Adrenal gland (tissue), 19 donors: ENCODE results near the gene ITPKA. TPM values are rescaled to one million over a fixed set of nuclear protein-coding genes. Genes with fewer than 3 reads are reported as not detected.

Experiments
- DNase-seq, 7 donors: peaks; one replicate each; pipeline ENCODE4 v3.0.0-alpha.2; 2019 to 2020
- H3K27ac ChIP-seq, 5 donors: fragments of 200-600 bp; sonication (generic) in 4 of 5; 1 replicate in 3 of 5; 2 replicates in 2 of 5; pipeline versions ENCODE4 v1.5.1 to v1.8.0; 2016 to 2020; ENCODE audit warnings: mild to moderate bottlenecking in 1 of 5
- H3K27me3 ChIP-seq: fragments of 200-600 bp; 2 replicates; pipeline ENCODE4 v1.8.0; 2021
- H3K36me3 ChIP-seq, 2 donors: fragments of 200-600 bp; replicated peaks in 1 of 2; 1 replicate in 1 of 2; 2 replicates in 1 of 2; pipeline versions ENCODE4 v1.5.1 to v1.8.0; 2018 to 2022
- H3K4me1 ChIP-seq, 2 donors: fragments of 200-600 bp; replicated peaks in 1 of 2; 1 replicate in 1 of 2; 2 replicates in 1 of 2; pipeline versions ENCODE4 v1.5.1 to v1.8.0; 2018 to 2021
- H3K4me3 ChIP-seq, 4 donors: fragments of 200-600 bp; sonication (generic) in 3 of 4; one replicate each; pipeline ENCODE4 v1.5.1; 2016 to 2018
- H3K9me3 ChIP-seq, 3 donors: fragments of 200-600 bp; sonication (generic) in 1 of 3; replicated peaks in 1 of 3; 1 replicate in 2 of 3; 2 replicates in 1 of 3; pipeline versions ENCODE4 v1.5.1 to v1.8.0; 2016 to 2021
- CTCF ChIP-seq, 6 experiments: fragments of 450-650 bp in 4 of 6; fragments of 200-600 bp in 2 of 6; sonication (generic) in 1 of 6; IDR thresholded peaks; 1 replicate in 5 of 6; 2 replicates in 1 of 6; pipeline versions ENCODE4 v1.5.1 to v1.8.0; 2016 to 2021; ENCODE audit warnings: antibody characterized with exemption in 6 of 6, mild to moderate bottlenecking in 2 of 6, moderate library complexity in 1 of 6
- POLR2A ChIP-seq, 2 donors: fragments of 450-650 bp; IDR thresholded peaks; one replicate each; pipeline ENCODE4 v1.6.1; 2017; ENCODE audit warnings: antibody characterized with exemption in 2 of 2, mild to moderate bottlenecking in 2 of 2, moderate library complexity in 1 of 2
- WGBS, 4 donors: extraction: QIAGEN DNeasy Blood & Tissue Kit in 2 of 4; methylation state at CpG; one replicate each; pipeline versions ENCODE4 v1.1.5 to v1.1.7; 2013 to 2017; 5-methylcytosine and 5-hydroxymethylcytosine counted together
- intact Hi-C, 2 donors: fragments of 100-400 bp; cut with DNase I; formaldehyde crosslinking; loops; one replicate each; pipeline versions ENCODE4 v1.14.1 to v1.15.0; 2022 to 2023
- long read RNA-seq, 10 donors: library from polyadenylated mRNA in 3 of 10; unstranded in 2 of 10; stranded (forward) in 1 of 10; transcript quantifications; one replicate each; pipeline ENCODE4 v2.0.0 and lab custom pipeline, GENCODE V29; 2021 to 2026
- polyA plus RNA-seq, 3 donors: library from polyadenylated mRNA; stranded (reverse); fragments of 200-250 nt in 2 of 3; fragments of 350-450 nt in 1 of 3; fragmentation: Illumina TruSeq in 1 of 3; extraction: RNeasy Lipid Tissue Mini Kit (QIAGEN cat#74804) in 1 of 3; gene quantifications; one replicate each; pipeline ENCODE4 v1.2.3, GENCODE V29; 2013 to 2014
- total RNA-seq, 9 donors: library from RNA; depleted of rRNA in 4 of 9; stranded (reverse); fragments of >200 nt in 4 of 9; fragments of 120-200 nt in 1 of 9; fragmentation: NEBNext Ultra II Directional in 1 of 9; extraction: Animal tissue kit (Norgen Biotek cat#: 25700) in 1 of 9; gene quantifications; one replicate each; pipeline versions ENCODE4 v1.1.0 to v1.2.4, GENCODE V29; 2013 to 2023
- donor health status: healthy with polysubstance abuse.
- donor health status: Bipolar disorder and iron deficiency.
- donor health status: DM: yes; HTN: yes; CAD: no.
- donor health status: DM: no; HTN: no; CAD: no.
- donor health status: DM: no; HTN: no; CAD: no.
- donor health status: DM: yes; HTN: yes; CAD: no.

The ITPKA gene
- 10 to 100 TPM in 8 of 9 donors, 1 to 10 TPM in 1; 3.9 to 33.0 (median 13.5) TPM for total RNA-seq
- polyA plus RNA-seq, result 10 to 100 TPM in 2 of 3 donors, under 1 TPM in 1; 0.73 to 20.4 (median 17.1) TPM
- long read RNA-seq, donor 1, partial matches to known transcripts, result 0 of 4 reads
- long read RNA-seq, donor 1, other reads (novel, unspliced or antisense), result 0 of 4 reads
- long read RNA-seq, donor 2, result 0 reads
- long read RNA-seq, donor 3, result 0 reads
- long read RNA-seq, donor 4, result 0 reads
- long read RNA-seq, donor 5, transcript ITPKA-201 (7 exons, 1,824 nt), result major isoform, 80 of 87 reads
- long read RNA-seq, donor 5, partial matches to known transcripts, result 3 of 87 reads
- long read RNA-seq, donor 5, other reads (novel, unspliced or antisense), result 4 of 87 reads
- long read RNA-seq, donor 6, result 0 reads
- long read RNA-seq, donor 7, result 0 reads
- long read RNA-seq, donor 8, transcript ITPKA-201 (7 exons, 1,824 nt), result major isoform, 7 of 18 reads
- long read RNA-seq, donor 8, partial matches to known transcripts, result 11 of 18 reads
- long read RNA-seq, donor 8, other reads (novel, unspliced or antisense), result 0 of 18 reads
- long read RNA-seq, donor 9, partial matches to known transcripts, result 0 of 1 reads
- long read RNA-seq, donor 9, other reads (novel, unspliced or antisense), result 0 of 1 reads
- long read RNA-seq, donor 10, partial matches to known transcripts, result 0 of 3 reads
- long read RNA-seq, donor 10, other reads (novel, unspliced or antisense), result 0 of 3 reads

- no peaks in the 10 kb centered on the region for H3K27me3 ChIP-seq
- DNase-seq, result peak; percentile 87 to 94 (median 92)
- H3K9me3 ChIP-seq, result no peaks in the 10 kb centered on the region
- peak within 1 kb of the TSS; percentile 38 to 91 (median 84) for H3K27ac ChIP-seq
- H3K4me3 ChIP-seq, result peak within 1 kb of the TSS in 2 of 4 donors; percentile 47 to 84
- H3K36me3 ChIP-seq, result no peaks in the 10 kb centered on the region
- WGBS, 4 donors, result 0 to 1% (median 0%) methylated on average over 4 to 60 of the region's 60 CpGs
- intact Hi-C loops, result no loop called here
- peaks cover 18 to 31% of the 10 kb centered on the region in 2 donors for H3K4me1 ChIP-seq
- TF ChIP-seq CTCF (IDR thresholded peaks at IDR 0.05) (no peak), POLR2A (IDR thresholded peaks at IDR 0.05) (peak in 1 of 2 donors; percentile 56)
These were observed at the start of gene ITPKA for GRCh38 chr15:41493205-41493901. ITPKA (plus strand) TSS chr15:41493874; CDS start chr15:41493928, 54 bp downstream.

GRCh38 chr15:41445399-41445798 is 48.3 kb upstream of the ITPKA start:
- no peak overlapping the region for H3K27ac ChIP-seq
- no peak for TF ChIP-seq POLR2A (IDR thresholded peaks at IDR 0.05)
- TF ChIP-seq CTCF (IDR thresholded peaks at IDR 0.05), result no peak
- peaks cover 0 to 4% of the 10 kb centered on the region in 2 donors for H3K4me1 ChIP-seq
- intact Hi-C loops, result no loop called here
- H3K27me3 ChIP-seq, result no peaks in the 10 kb centered on the region
- DNase-seq, result no peak
- H3K4me3 ChIP-seq, result no peak overlapping the region
- peaks cover 0 to 22% of the 10 kb centered on the region in 2 donors for H3K36me3 ChIP-seq
- no peaks in the 10 kb centered on the region for H3K9me3 ChIP-seq

- WGBS, 4 donors, result 68 to 83% (median 77%) methylated on average over 4 of the region's 4 CpGs
- H3K27me3 ChIP-seq, result no peaks in the 10 kb centered on the region
- DNase-seq, result no peak
- peaks cover 6 to 27% of the 10 kb centered on the region in 2 donors for H3K4me1 ChIP-seq
- intact Hi-C loops, result no loop called here
- peaks cover 0 to 47% of the 10 kb centered on the region in 2 donors for H3K36me3 ChIP-seq
- peak overlapping the region in 1 of 5 donors; percentile 21 for H3K27ac ChIP-seq
- no peaks in the 10 kb centered on the region for H3K9me3 ChIP-seq
- TF ChIP-seq POLR2A (IDR thresholded peaks at IDR 0.05) (no peak), CTCF (IDR thresholded peaks at IDR 0.05) (no peak)
- H3K4me3 ChIP-seq, result no peak overlapping the region
These were observed 31.4 kb upstream of the ITPKA start for GRCh38 chr15:41462084-41462795.
